Islet of Langerhans (tissue), 1 donor: ENCODE measurements around the gene OLIG2.

Experiments
- FAIRE-seq: peaks from one replicate; lab custom pipeline; 2011; peaks lifted over from hg19 to GRCh38; lab: Jason Lieb, UNC

OLIG2 gene

GRCh38 chr21:33025489-33026442 lies at the start of gene OLIG2:
TSS of gene OLIG2 (plus strand) at chr21:33025935. CDS start at chr21:33026863, 928 bp downstream.
- no peak for FAIRE-seq

- no peak for FAIRE-seq
Observed at GRCh38 chr21:32976791-32977190, 48.9 kb upstream of the OLIG2 start.

- no peak for FAIRE-seq
Observed at GRCh38 chr21:32977216-32977615, 48.5 kb upstream of the OLIG2 start.

- no peak for FAIRE-seq
Observed at GRCh38 chr21:32978331-32979270, 47.1 kb upstream of the OLIG2 start.

- FAIRE-seq, result no peak
Observed at GRCh38 chr21:32979598-32980268, 46.0 kb upstream of the OLIG2 start.

GRCh38 chr21:32981096-32981495 lies 44.6 kb upstream of the OLIG2 start:
- no peak for FAIRE-seq

GRCh38 chr21:32990666-32991065 lies 35.1 kb upstream of the OLIG2 start:
- no peak for FAIRE-seq

- FAIRE-seq, result no peak
Observed at GRCh38 chr21:32991361-32991760, 34.4 kb upstream of the OLIG2 start.

- FAIRE-seq, result no peak
Observed at GRCh38 chr21:32993894-32994293, 31.8 kb upstream of the OLIG2 start.

- no peak for FAIRE-seq
Observed at GRCh38 chr21:32994305-32994704, 31.4 kb upstream of the OLIG2 start.

- no peak for FAIRE-seq
Observed at GRCh38 chr21:33007747-33008146, 18.0 kb upstream of the OLIG2 start.

- FAIRE-seq, result no peak
Observed at GRCh38 chr21:33008333-33009051, 17.2 kb upstream of the OLIG2 start.

- no peak for FAIRE-seq
Observed at GRCh38 chr21:33010931-33011330, 14.8 kb upstream of the OLIG2 start.

GRCh38 chr21:33011462-33011861 lies 14.3 kb upstream of the OLIG2 start:
- FAIRE-seq, result no peak

GRCh38 chr21:33013626-33014025 lies 12.1 kb upstream of the OLIG2 start:
- no peak for FAIRE-seq

- no peak for FAIRE-seq
Observed at GRCh38 chr21:33014331-33014730, 11.4 kb upstream of the OLIG2 start.

- FAIRE-seq, result no peak
Observed at GRCh38 chr21:33015096-33015495, 10.6 kb upstream of the OLIG2 start.

- FAIRE-seq, result no peak
Observed at GRCh38 chr21:33015756-33016155, 10.0 kb upstream of the OLIG2 start.

- no peak for FAIRE-seq
Observed at GRCh38 chr21:33018707-33019465, 6.8 kb upstream of the OLIG2 start.

GRCh38 chr21:33019516-33019884 lies 6.2 kb upstream of the OLIG2 start:
- no peak for FAIRE-seq
